ENCODE data around the gene HDC.

The HDC gene

GRCh38 chr15:50238255-50238654, 27.3 kb downstream of the HDC start:
- no peak overlapping the region for H3K4ac ChIP-seq (ENCODE audit: low read depth, low read length)
- H3K36me3 ChIP-seq (ENCODE audit: control insufficient read depth, insufficient read depth, low read length): no peaks in the 10 kb centered on the region
- H3K27ac ChIP-seq (ENCODE audit: low read depth, low read length): no peak overlapping the region
- no peak overlapping the region for H3K23ac ChIP-seq (ENCODE audit: low read length)
- no peak overlapping the region for H2BK120ac ChIP-seq (ENCODE audit: low read depth, low read length)
- no peak overlapping the region for H2AK5ac ChIP-seq (ENCODE audit: low read length)
- no peaks in the 10 kb centered on the region for H3K27me3 ChIP-seq (ENCODE audit: insufficient read depth, low read length, poor library complexity)
- no peak overlapping the region for H3K56ac ChIP-seq (ENCODE audit: low read length)
- H3K4me3 ChIP-seq (ENCODE audit: low read length): no peak overlapping the region
- no peak overlapping the region for H3K4me2 ChIP-seq (ENCODE audit: low read length)
- H3K9ac ChIP-seq (ENCODE audit: low read length): no peak overlapping the region
- H3K79me2 ChIP-seq (ENCODE audit: control insufficient read depth, insufficient read depth, low read length): no peaks in the 10 kb centered on the region
- no peak overlapping the region for H2BK15ac ChIP-seq (replicated peaks; ENCODE audit: low read depth)
- H4K5ac ChIP-seq (ENCODE audit: low read length): no peak overlapping the region
- no peak overlapping the region for H3K18ac ChIP-seq (ENCODE audit: low read length)
- no CpG with 5 or more reads among the region's 2 CpGs for WGBS (ENCODE audit: extremely low coverage, insufficient coverage, low lambda C conversion rate)
- no peaks in the 10 kb centered on the region for H3K4me1 ChIP-seq (ENCODE audit: control insufficient read depth, low read depth, low read length)
- no peaks in the 10 kb centered on the region for H3K79me1 ChIP-seq (ENCODE audit: low read length)
- no peak overlapping the region for H4K8ac ChIP-seq (ENCODE audit: low read depth, low read length)
- H2BK5ac ChIP-seq (ENCODE audit: low read length): no peak overlapping the region
- no peak for DNase-seq

DNA sequence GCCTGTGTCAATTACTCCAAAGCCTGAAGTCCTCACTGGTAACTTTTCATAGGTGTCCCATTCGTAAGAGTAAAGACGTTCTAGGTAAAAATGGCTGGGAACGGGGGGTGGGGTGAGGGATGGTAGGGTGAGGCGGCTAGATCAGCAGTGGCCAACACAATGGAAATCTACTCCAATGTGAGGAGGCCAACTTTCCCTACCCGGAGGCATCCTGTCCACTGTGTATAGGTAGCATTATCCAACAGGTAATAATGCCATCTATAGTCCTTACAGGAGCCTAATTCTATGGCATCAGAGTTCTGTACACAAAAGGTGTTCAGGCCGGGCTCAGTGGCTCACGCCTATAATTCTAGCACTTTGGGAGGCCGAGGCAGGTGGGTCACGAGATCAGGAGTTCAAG, 29.1 kb downstream of the HDC start:
- H3K23ac ChIP-seq (ENCODE audit: low read length): no peak overlapping the region
- no peaks in the 10 kb centered on the region for H3K4me1 ChIP-seq (ENCODE audit: control insufficient read depth, low read depth, low read length)
- no peak overlapping the region for H2BK5ac ChIP-seq (ENCODE audit: low read length)
- no CpG with 5 or more reads among the region's 9 CpGs for WGBS (ENCODE audit: extremely low coverage, insufficient coverage, low lambda C conversion rate)
- H3K79me1 ChIP-seq (ENCODE audit: low read length): no peaks in the 10 kb centered on the region
- H2BK15ac ChIP-seq (replicated peaks; ENCODE audit: low read depth): no peak overlapping the region
- no peaks in the 10 kb centered on the region for H3K79me2 ChIP-seq (ENCODE audit: control insufficient read depth, insufficient read depth, low read length)
- DNase-seq: no peak
- no peak overlapping the region for H3K18ac ChIP-seq (ENCODE audit: low read length)
- no peak overlapping the region for H2BK120ac ChIP-seq (ENCODE audit: low read depth, low read length)
- no peak overlapping the region for H4K8ac ChIP-seq (ENCODE audit: low read depth, low read length)
- no peaks in the 10 kb centered on the region for H3K27me3 ChIP-seq (ENCODE audit: insufficient read depth, low read length, poor library complexity)
- H2AK5ac ChIP-seq (ENCODE audit: low read length): no peak overlapping the region
- H3K27ac ChIP-seq (ENCODE audit: low read depth, low read length): no peak overlapping the region
- H4K5ac ChIP-seq (ENCODE audit: low read length): no peak overlapping the region
- no peak overlapping the region for H3K4ac ChIP-seq (ENCODE audit: low read depth, low read length)
- H3K4me2 ChIP-seq (ENCODE audit: low read length): no peak overlapping the region
- H3K4me3 ChIP-seq (ENCODE audit: low read length): no peak overlapping the region
- no peak overlapping the region for H3K9ac ChIP-seq (ENCODE audit: low read length)
- no peaks in the 10 kb centered on the region for H3K36me3 ChIP-seq (ENCODE audit: control insufficient read depth, insufficient read depth, low read length)
- no peak overlapping the region for H3K56ac ChIP-seq (ENCODE audit: low read length)

DNA sequence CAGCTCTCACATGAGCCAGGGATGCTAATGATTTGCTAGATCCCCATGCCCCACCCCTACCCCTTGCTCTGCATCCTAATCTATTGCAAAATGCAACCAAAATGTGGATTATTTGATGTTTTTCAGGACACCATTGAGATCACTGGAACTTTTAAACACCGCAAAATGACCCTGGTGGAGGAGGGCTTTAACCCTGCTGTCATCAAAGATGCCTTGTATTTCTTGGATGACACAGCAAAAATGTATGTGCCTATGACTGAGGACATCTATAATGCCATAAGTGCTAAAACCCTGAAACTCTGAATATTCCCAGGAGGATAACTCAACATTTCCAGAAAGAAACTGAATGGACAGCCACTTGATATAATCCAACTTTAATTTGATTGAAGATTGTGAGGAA, 29.7 kb downstream of the HDC start:
- Histone ChIP-seq H2BK120ac (ENCODE audit: low read depth, low read length) (no peak overlapping the region), H2AK5ac (ENCODE audit: low read length) (no peak overlapping the region), H3K27ac (ENCODE audit: low read depth, low read length) (no peak overlapping the region), H3K4ac (ENCODE audit: low read depth, low read length) (no peak overlapping the region), H3K56ac (ENCODE audit: low read length) (no peak overlapping the region), H3K18ac (ENCODE audit: low read length) (no peak overlapping the region), H2BK15ac (replicated peaks; ENCODE audit: low read depth) (no peak overlapping the region), H3K27me3 (ENCODE audit: insufficient read depth, low read length, poor library complexity) (no peaks in the 10 kb centered on the region), H3K4me3 (ENCODE audit: low read length) (no peak overlapping the region), H3K4me1 (ENCODE audit: control insufficient read depth, low read depth, low read length) (no peaks in the 10 kb centered on the region), H3K79me2 (ENCODE audit: control insufficient read depth, insufficient read depth, low read length) (no peaks in the 10 kb centered on the region), H3K4me2 (ENCODE audit: low read length) (no peak overlapping the region), H4K5ac (ENCODE audit: low read length) (no peak overlapping the region), H4K8ac (ENCODE audit: low read depth, low read length) (no peak overlapping the region), H3K79me1 (ENCODE audit: low read length) (no peaks in the 10 kb centered on the region), H3K23ac (ENCODE audit: low read length) (no peak overlapping the region), H2BK5ac (ENCODE audit: low read length) (no peak overlapping the region), H3K36me3 (ENCODE audit: control insufficient read depth, insufficient read depth, low read length) (no peaks in the 10 kb centered on the region), H3K9ac (ENCODE audit: low read length) (no peak overlapping the region)
- WGBS (ENCODE audit: extremely low coverage, insufficient coverage, low lambda C conversion rate): no CpG with 5 or more reads among the region's 1 CpG
- no peak for DNase-seq

GRCh38 chr15:50234764-50235163, 30.8 kb downstream of the HDC start:
- no peak overlapping the region for H3K4ac ChIP-seq (ENCODE audit: low read depth, low read length)
- H3K56ac ChIP-seq (ENCODE audit: low read length): no peak overlapping the region
- no peak overlapping the region for H3K23ac ChIP-seq (ENCODE audit: low read length)
- no peaks in the 10 kb centered on the region for H3K79me1 ChIP-seq (ENCODE audit: low read length)
- H3K79me2 ChIP-seq (ENCODE audit: control insufficient read depth, insufficient read depth, low read length): no peaks in the 10 kb centered on the region
- no peak overlapping the region for H4K5ac ChIP-seq (ENCODE audit: low read length)
- no peaks in the 10 kb centered on the region for H3K4me1 ChIP-seq (ENCODE audit: control insufficient read depth, low read depth, low read length)
- no peaks in the 10 kb centered on the region for H3K36me3 ChIP-seq (ENCODE audit: control insufficient read depth, insufficient read depth, low read length)
- no peak overlapping the region for H2BK5ac ChIP-seq (ENCODE audit: low read length)
- no CpG with 5 or more reads among the region's 2 CpGs for WGBS (ENCODE audit: extremely low coverage, insufficient coverage, low lambda C conversion rate)
- H3K4me3 ChIP-seq (ENCODE audit: low read length): no peak overlapping the region
- H4K8ac ChIP-seq (ENCODE audit: low read depth, low read length): no peak overlapping the region
- no peak overlapping the region for H2BK15ac ChIP-seq (replicated peaks; ENCODE audit: low read depth)
- no peak overlapping the region for H2BK120ac ChIP-seq (ENCODE audit: low read depth, low read length)
- H3K9ac ChIP-seq (ENCODE audit: low read length): no peak overlapping the region
- no peak overlapping the region for H3K4me2 ChIP-seq (ENCODE audit: low read length)
- no peaks in the 10 kb centered on the region for H3K27me3 ChIP-seq (ENCODE audit: insufficient read depth, low read length, poor library complexity)
- no peak overlapping the region for H3K18ac ChIP-seq (ENCODE audit: low read length)
- DNase-seq: no peak
- no peak overlapping the region for H3K27ac ChIP-seq (ENCODE audit: low read depth, low read length)
- H2AK5ac ChIP-seq (ENCODE audit: low read length): no peak overlapping the region

GRCh38 chr15:50233192-50233736, 32.3 kb downstream of the HDC start:
- H3K27me3 ChIP-seq (ENCODE audit: insufficient read depth, low read length, poor library complexity): no peaks in the 10 kb centered on the region
- no peak overlapping the region for H2BK5ac ChIP-seq (ENCODE audit: low read length)
- H3K79me1 ChIP-seq (ENCODE audit: low read length): no peaks in the 10 kb centered on the region
- no peak overlapping the region for H3K27ac ChIP-seq (ENCODE audit: low read depth, low read length)
- no peak overlapping the region for H4K8ac ChIP-seq (ENCODE audit: low read depth, low read length)
- H3K9ac ChIP-seq (ENCODE audit: low read length): no peak overlapping the region
- no peak for DNase-seq
- no peak overlapping the region for H3K23ac ChIP-seq (ENCODE audit: low read length)
- H2BK15ac ChIP-seq (replicated peaks; ENCODE audit: low read depth): no peak overlapping the region
- no peaks in the 10 kb centered on the region for H3K4me1 ChIP-seq (ENCODE audit: control insufficient read depth, low read depth, low read length)
- no peak overlapping the region for H3K4ac ChIP-seq (ENCODE audit: low read depth, low read length)
- H2AK5ac ChIP-seq (ENCODE audit: low read length): no peak overlapping the region
- no peak overlapping the region for H3K18ac ChIP-seq (ENCODE audit: low read length)
- H3K4me3 ChIP-seq (ENCODE audit: low read length): no peak overlapping the region
- H4K5ac ChIP-seq (ENCODE audit: low read length): no peak overlapping the region
- no peak overlapping the region for H2BK120ac ChIP-seq (ENCODE audit: low read depth, low read length)
- H3K4me2 ChIP-seq (ENCODE audit: low read length): no peak overlapping the region
- no peaks in the 10 kb centered on the region for H3K79me2 ChIP-seq (ENCODE audit: control insufficient read depth, insufficient read depth, low read length)
- no peak overlapping the region for H3K56ac ChIP-seq (ENCODE audit: low read length)
- H3K36me3 ChIP-seq (ENCODE audit: control insufficient read depth, insufficient read depth, low read length): no peaks in the 10 kb centered on the region

- H2BK120ac ChIP-seq (ENCODE audit: low read depth, low read length): no peak overlapping the region
- H3K56ac ChIP-seq (ENCODE audit: low read length): no peak overlapping the region
- H3K36me3 ChIP-seq (ENCODE audit: control insufficient read depth, insufficient read depth, low read length): no peaks in the 10 kb centered on the region
- no peak overlapping the region for H3K9ac ChIP-seq (ENCODE audit: low read length)
- no peaks in the 10 kb centered on the region for H3K27me3 ChIP-seq (ENCODE audit: insufficient read depth, low read length, poor library complexity)
- H3K4ac ChIP-seq (ENCODE audit: low read depth, low read length): no peak overlapping the region
- H2AK5ac ChIP-seq (ENCODE audit: low read length): no peak overlapping the region
- peak; percentile 61 for DNase-seq
- no peak overlapping the region for H3K4me3 ChIP-seq (ENCODE audit: low read length)
- no peak overlapping the region for H3K23ac ChIP-seq (ENCODE audit: low read length)
- H2BK5ac ChIP-seq (ENCODE audit: low read length): no peak overlapping the region
- H3K79me1 ChIP-seq (ENCODE audit: low read length): no peaks in the 10 kb centered on the region
- H4K8ac ChIP-seq (ENCODE audit: low read depth, low read length): no peak overlapping the region
- H3K18ac ChIP-seq (ENCODE audit: low read length): no peak overlapping the region
- H2BK15ac ChIP-seq (replicated peaks; ENCODE audit: low read depth): no peak overlapping the region
- H3K4me2 ChIP-seq (ENCODE audit: low read length): no peak overlapping the region
- no peak overlapping the region for H4K5ac ChIP-seq (ENCODE audit: low read length)
- no peak overlapping the region for H3K27ac ChIP-seq (ENCODE audit: low read depth, low read length)
- no peaks in the 10 kb centered on the region for H3K4me1 ChIP-seq (ENCODE audit: control insufficient read depth, low read depth, low read length)
- WGBS (ENCODE audit: extremely low coverage, insufficient coverage, low lambda C conversion rate): no CpG with 5 or more reads among the region's 2 CpGs
- H3K79me2 ChIP-seq (ENCODE audit: control insufficient read depth, insufficient read depth, low read length): no peaks in the 10 kb centered on the region
These were observed 32.7 kb downstream of the HDC start for GRCh38 chr15:50232791-50233190.

Measured in mesendoderm (in vitro differentiated cells).